Muscle layer of colon (tissue), 2 donors: Measurements from ENCODE around the gene RBM11.

Experiments
- H3K27ac ChIP-seq: one replicate; pipeline ENCODE4 v1.7.0; 2013; ENCODE audit warnings: low read depth, mild to moderate bottlenecking, low read length, moderate library complexity
- H3K27me3 ChIP-seq, 2 donors: one replicate each; pipeline ENCODE4 v1.7.0; 2013; ENCODE audit warnings: low read length in 2 of 2, mild to moderate bottlenecking in 2 of 2; ENCODE audit not compliant: insufficient read depth in 2 of 2, control insufficient read depth in 1 of 2
- H3K36me3 ChIP-seq: one replicate; pipeline ENCODE4 v1.7.0; 2013; ENCODE audit warnings: mild to moderate bottlenecking, low read length; ENCODE audit not compliant: insufficient read depth
- H3K4me1 ChIP-seq: one replicate; pipeline ENCODE4 v1.7.0; 2013; ENCODE audit warnings: mild to moderate bottlenecking, low read length; ENCODE audit not compliant: insufficient read depth
- H3K4me3 ChIP-seq, 2 donors: one replicate each; pipeline ENCODE4 v1.7.0; 2013; ENCODE audit warnings: low read length in 2 of 2, low read depth in 1 of 2, mild to moderate bottlenecking in 1 of 2, moderate library complexity in 1 of 2
- H3K9ac ChIP-seq: one replicate; pipeline ENCODE4 v1.7.0; 2013; ENCODE audit warnings: low read length
- H3K9me3 ChIP-seq: one replicate; pipeline ENCODE4 v1.7.0; 2013; ENCODE audit warnings: mild to moderate bottlenecking, low read length
- donor health status: abdominal sarcoma.
- donor health status: Adenocarcinoma of cecum.

RBM11 gene

GRCh38 chr21:14243874-14244273 lies 27.9 kb downstream of the RBM11 start:
- Histone ChIP-seq H3K27ac (no peak overlapping the region), H3K4me3 (no peak overlapping the region), H3K36me3 (no peaks in the 10 kb centered on the region), H3K9ac (no peak overlapping the region), H3K27me3 (no peaks in the 10 kb centered on the region), H3K9me3 (no peaks in the 10 kb centered on the region), H3K4me1 (no peaks in the 10 kb centered on the region)

GRCh38 chr21:14244911-14245310 lies 29.0 kb downstream of the RBM11 start:
- H3K27me3 ChIP-seq, result no peaks in the 10 kb centered on the region
- H3K4me1 ChIP-seq, result no peaks in the 10 kb centered on the region
- H3K9ac ChIP-seq, result no peak overlapping the region
- no peaks in the 10 kb centered on the region for H3K36me3 ChIP-seq
- no peak overlapping the region for H3K27ac ChIP-seq
- no peak overlapping the region for H3K4me3 ChIP-seq
- no peaks in the 10 kb centered on the region for H3K9me3 ChIP-seq

- Histone ChIP-seq H3K4me1 (no peaks in the 10 kb centered on the region), H3K36me3 (no peaks in the 10 kb centered on the region), H3K27ac (no peak overlapping the region), H3K9ac (no peak overlapping the region), H3K27me3 (no peaks in the 10 kb centered on the region), H3K4me3 (no peak overlapping the region), H3K9me3 (no peaks in the 10 kb centered on the region)
These were observed 29.8 kb downstream of the RBM11 start for GRCh38 chr21:14245711-14246110.

- no peaks in the 10 kb centered on the region for H3K27me3 ChIP-seq
- no peak overlapping the region for H3K9ac ChIP-seq
- H3K36me3 ChIP-seq, result no peaks in the 10 kb centered on the region
- H3K27ac ChIP-seq, result no peak overlapping the region
- no peaks in the 10 kb centered on the region for H3K4me1 ChIP-seq
- no peaks in the 10 kb centered on the region for H3K9me3 ChIP-seq
- H3K4me3 ChIP-seq, result no peak overlapping the region
These were observed 35.4 kb downstream of the RBM11 start for GRCh38 chr21:14251336-14251735.

- no peak overlapping the region for H3K9ac ChIP-seq
- no peak overlapping the region for H3K4me3 ChIP-seq
- no peaks in the 10 kb centered on the region for H3K27me3 ChIP-seq
- H3K9me3 ChIP-seq, result no peaks in the 10 kb centered on the region
- H3K27ac ChIP-seq, result no peak overlapping the region
- no peaks in the 10 kb centered on the region for H3K4me1 ChIP-seq
- no peaks in the 10 kb centered on the region for H3K36me3 ChIP-seq
These were observed 43.8 kb downstream of the RBM11 start for GRCh38 chr21:14259747-14260146.

GRCh38 chr21:14260174-14260764 lies 44.3 kb downstream of the RBM11 start:
- Histone ChIP-seq H3K27me3 (no peaks in the 10 kb centered on the region), H3K9me3 (no peaks in the 10 kb centered on the region), H3K4me3 (no peak overlapping the region), H3K36me3 (no peaks in the 10 kb centered on the region), H3K27ac (no peak overlapping the region), H3K4me1 (no peaks in the 10 kb centered on the region), H3K9ac (no peak overlapping the region)

- Histone ChIP-seq H3K4me1 (no peaks in the 10 kb centered on the region), H3K4me3 (no peak overlapping the region), H3K27me3 (no peaks in the 10 kb centered on the region), H3K9ac (no peak overlapping the region), H3K27ac (no peak overlapping the region), H3K36me3 (no peaks in the 10 kb centered on the region), H3K9me3 (no peaks in the 10 kb centered on the region)
These were observed 46.1 kb downstream of the RBM11 start for GRCh38 chr21:14262039-14262438.

- H3K9ac ChIP-seq, result no peak overlapping the region
- no peak overlapping the region for H3K4me3 ChIP-seq
- no peaks in the 10 kb centered on the region for H3K27me3 ChIP-seq
- H3K4me1 ChIP-seq, result no peaks in the 10 kb centered on the region
- no peaks in the 10 kb centered on the region for H3K9me3 ChIP-seq
- H3K36me3 ChIP-seq, result no peaks in the 10 kb centered on the region
- H3K27ac ChIP-seq, result no peak overlapping the region
These were observed 47.9 kb downstream of the RBM11 start for GRCh38 chr21:14263879-14264278.

GRCh38 chr21:14265023-14265422 lies 49.1 kb downstream of the RBM11 start:
- Histone ChIP-seq H3K27ac (no peak overlapping the region), H3K4me3 (no peak overlapping the region), H3K9ac (no peak overlapping the region), H3K9me3 (no peaks in the 10 kb centered on the region), H3K36me3 (no peaks in the 10 kb centered on the region), H3K27me3 (no peaks in the 10 kb centered on the region), H3K4me1 (no peaks in the 10 kb centered on the region)

- Histone ChIP-seq H3K4me3 (no peak overlapping the region), H3K36me3 (no peaks in the 10 kb centered on the region), H3K27me3 (no peaks in the 10 kb centered on the region), H3K9me3 (no peaks in the 10 kb centered on the region), H3K27ac (no peak overlapping the region), H3K9ac (no peak overlapping the region), H3K4me1 (no peaks in the 10 kb centered on the region)
These were observed 51.1 kb downstream of the RBM11 start for GRCh38 chr21:14267076-14267475.

GRCh38 chr21:14270631-14271030 lies 54.7 kb downstream of the RBM11 start:
- Histone ChIP-seq H3K27me3 (no peaks in the 10 kb centered on the region), H3K27ac (no peak overlapping the region), H3K4me3 (no peak overlapping the region), H3K9me3 (no peaks in the 10 kb centered on the region), H3K4me1 (no peaks in the 10 kb centered on the region), H3K36me3 (no peaks in the 10 kb centered on the region), H3K9ac (no peak overlapping the region)

- no peaks in the 10 kb centered on the region for H3K4me1 ChIP-seq
- H3K27ac ChIP-seq, result no peak overlapping the region
- no peaks in the 10 kb centered on the region for H3K36me3 ChIP-seq
- no peaks in the 10 kb centered on the region for H3K27me3 ChIP-seq
- H3K9ac ChIP-seq, result no peak overlapping the region
- no peaks in the 10 kb centered on the region for H3K9me3 ChIP-seq
- H3K4me3 ChIP-seq, result no peak overlapping the region
These were observed 55.1 kb downstream of the RBM11 start for GRCh38 chr21:14271053-14271452.
